GM10847 (cell line): ENCODE measurements around the gene PPP1R3G.

Experiments used
- POLR2A ChIP-seq: IDR thresholded peaks from 2 replicates; pipeline ENCODE4 v1.6.1; 2011; ENCODE audit not compliant: insufficient read length; ENCODE audit errors: extremely low read depth

PPP1R3G gene

GRCh38 chr6:5119090-5119951 is 34.2 kb downstream of the PPP1R3G start:
- no peak for TF ChIP-seq POLR2A

- no peak for TF ChIP-seq POLR2A
Measured at GRCh38 chr6:5120011-5120410, 34.9 kb downstream of the PPP1R3G start.

- no peak for TF ChIP-seq POLR2A
Measured at GRCh38 chr6:5121479-5121878, 36.3 kb downstream of the PPP1R3G start.

GRCh38 chr6:5121956-5122355 is 36.8 kb downstream of the PPP1R3G start:
- no peak for TF ChIP-seq POLR2A

GRCh38 chr6:5122504-5123112 is 37.5 kb downstream of the PPP1R3G start:
- no peak for TF ChIP-seq POLR2A

- TF ChIP-seq POLR2A = no peak
Measured at GRCh38 chr6:5123296-5124143, 38.4 kb downstream of the PPP1R3G start.

- no peak for TF ChIP-seq POLR2A
Measured at GRCh38 chr6:5124526-5124925, 39.4 kb downstream of the PPP1R3G start.

GRCh38 chr6:5125152-5126006 is 40.2 kb downstream of the PPP1R3G start:
- no peak for TF ChIP-seq POLR2A

GRCh38 chr6:5126214-5126613 is 41.1 kb downstream of the PPP1R3G start:
- no peak for TF ChIP-seq POLR2A

- no peak for TF ChIP-seq POLR2A
Measured at GRCh38 chr6:5127106-5127687, 42.1 kb downstream of the PPP1R3G start.

GRCh38 chr6:5128351-5128750 is 43.2 kb downstream of the PPP1R3G start:
- TF ChIP-seq POLR2A = no peak

- no peak for TF ChIP-seq POLR2A
Measured at GRCh38 chr6:5130135-5130866, 45.2 kb downstream of the PPP1R3G start.

- TF ChIP-seq POLR2A = no peak
Measured at GRCh38 chr6:5132731-5133130, 47.6 kb downstream of the PPP1R3G start.

- no peak for TF ChIP-seq POLR2A
Measured at GRCh38 chr6:5133943-5134342, 48.8 kb downstream of the PPP1R3G start.
